Right atrium auricular region (tissue), 2 donors: ENCODE measurements around the gene FGFR1OP2. TPM values are rescaled to one million over a fixed set of nuclear protein-coding genes. Genes with fewer than 3 reads are reported as not detected.

Source experiments
- DNase-seq: peaks from one replicate; pipeline ENCODE4 v3.0.0-alpha.2; 2019; ENCODE audit warnings: low spot score
- H3K27ac ChIP-seq, 2 donors: fragments of 200-600 bp; sonication (generic); 1 replicate in 1 of 2; 2 replicates in 1 of 2; pipeline ENCODE4 v1.5.1; 2016 to 2019
- H3K27me3 ChIP-seq, 2 donors: fragments of 200-600 bp; sonication (generic); one replicate each; pipeline versions ENCODE4 v1.5.1 to v1.6.0; 2017 to 2019
- H3K36me3 ChIP-seq: fragments of 200-600 bp; sonication (generic); one replicate; pipeline ENCODE4 v1.5.1; 2016
- H3K4me1 ChIP-seq, 2 donors: fragments of 200-600 bp; sonication (generic); one replicate each; pipeline versions ENCODE4 v1.5.1 to v1.6.0; 2017 to 2019
- H3K4me3 ChIP-seq, 2 donors: fragments of 200-600 bp; sonication (generic); 1 replicate in 1 of 2; 2 replicates in 1 of 2; pipeline ENCODE4 v1.5.1; 2017 to 2019; ENCODE audit warnings: mild to moderate bottlenecking in 1 of 2, moderate library complexity in 1 of 2
- H3K9me3 ChIP-seq, 2 donors: fragments of 200-600 bp; sonication (generic); one replicate each; pipeline ENCODE4 v1.5.1; 2019
- CTCF ChIP-seq, 2 donors: fragments of 200-600 bp; sonication (generic); IDR thresholded peaks; one replicate each; pipeline ENCODE4 v1.5.1; 2019; ENCODE audit warnings: antibody characterized with exemption in 2 of 2
- total RNA-seq, 2 donors: library from RNA; depleted of rRNA; stranded (reverse); fragments of >200 nt; gene quantifications; one replicate each; pipeline ENCODE4 v1.1.0, GENCODE V29; 2016

FGFR1OP2 gene
- total RNA-seq, 2 donors from 2014 or later, result 52.0 to 60.2 TPM

- Histone ChIP-seq H3K27me3 (no peaks in the 10 kb centered on the region), H3K4me3 (peak overlapping the region; percentile 85 to 97), H3K27ac (peak overlapping the region; percentile 92 to 97), H3K9me3 (no peaks in the 10 kb centered on the region), H3K4me1 (peaks cover 0 to 55% of the 10 kb centered on the region in 2 donors), H3K36me3 (no peaks in the 10 kb centered on the region)
- no peak for TF ChIP-seq CTCF (IDR thresholded peaks at IDR 0.05)
- no peak for DNase-seq
These were observed 412 bp downstream of the FGFR1OP2 start for GRCh38 chr12:26938701-26939062.

DNA sequence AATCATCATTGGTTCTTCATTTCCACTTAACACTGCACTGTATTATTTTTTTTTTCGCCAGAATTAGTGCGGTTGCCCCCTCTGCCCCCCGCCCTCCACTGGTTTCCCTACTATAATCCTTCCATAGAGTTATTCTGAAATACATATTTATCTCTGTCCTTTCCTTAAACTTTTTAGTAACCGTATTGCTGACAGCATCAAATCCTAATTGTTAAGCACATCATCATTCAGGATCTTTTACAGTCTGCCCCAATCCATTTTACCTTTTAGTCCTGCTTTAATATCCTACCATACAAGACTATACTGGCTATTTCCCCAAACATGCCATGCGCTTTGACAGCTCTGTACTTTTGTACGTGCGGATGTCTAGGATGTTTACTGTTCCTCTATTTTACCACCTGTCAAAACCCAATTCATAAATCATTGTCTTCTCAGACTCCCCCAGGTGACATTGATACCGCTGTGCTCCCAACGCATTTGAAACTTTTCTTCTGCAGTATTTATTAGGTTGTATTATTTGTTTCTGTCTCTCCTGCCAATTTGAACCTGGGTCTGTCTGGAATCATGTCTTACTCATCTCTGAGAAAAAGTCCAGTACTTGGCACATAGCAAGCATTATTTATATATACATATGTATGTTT is 1.0 kb downstream of the FGFR1OP2 start:
- H3K9me3 ChIP-seq, result peaks cover 0 to 2% of the 10 kb centered on the region in 2 donors
- TF ChIP-seq CTCF (IDR thresholded peaks at IDR 0.05), result no peak
- peaks cover 0 to 55% of the 10 kb centered on the region in 2 donors for H3K4me1 ChIP-seq
- H3K27ac ChIP-seq, result peak overlapping the region; percentile 92 to 97
- no peaks in the 10 kb centered on the region for H3K27me3 ChIP-seq
- H3K36me3 ChIP-seq, result no peaks in the 10 kb centered on the region
- peak overlapping the region; percentile 85 to 97 for H3K4me3 ChIP-seq
- no peak for DNase-seq

GRCh38 chr12:26939953-26940352 is 1.7 kb downstream of the FGFR1OP2 start:
- peak overlapping the region; percentile 85 to 97 for H3K4me3 ChIP-seq
- H3K9me3 ChIP-seq, result peaks cover 0 to 8% of the 10 kb centered on the region in 2 donors
- no peaks in the 10 kb centered on the region for H3K27me3 ChIP-seq
- H3K36me3 ChIP-seq, result no peaks in the 10 kb centered on the region
- TF ChIP-seq CTCF (IDR thresholded peaks at IDR 0.05), result no peak
- peaks cover 0 to 55% of the 10 kb centered on the region in 2 donors for H3K4me1 ChIP-seq
- DNase-seq, result no peak
- no peak overlapping the region for H3K27ac ChIP-seq

GRCh38 chr12:26940516-26941214 is 2.4 kb downstream of the FGFR1OP2 start:
- H3K4me1 ChIP-seq, result peaks cover 0 to 54% of the 10 kb centered on the region in 2 donors
- no peak overlapping the region for H3K27ac ChIP-seq
- H3K36me3 ChIP-seq, result no peaks in the 10 kb centered on the region
- H3K9me3 ChIP-seq, result peaks cover 0 to 11% of the 10 kb centered on the region in 2 donors
- DNase-seq, result no peak
- H3K4me3 ChIP-seq, result no peak overlapping the region
- no peak for TF ChIP-seq CTCF (IDR thresholded peaks at IDR 0.05)
- H3K27me3 ChIP-seq, result no peaks in the 10 kb centered on the region

DNA sequence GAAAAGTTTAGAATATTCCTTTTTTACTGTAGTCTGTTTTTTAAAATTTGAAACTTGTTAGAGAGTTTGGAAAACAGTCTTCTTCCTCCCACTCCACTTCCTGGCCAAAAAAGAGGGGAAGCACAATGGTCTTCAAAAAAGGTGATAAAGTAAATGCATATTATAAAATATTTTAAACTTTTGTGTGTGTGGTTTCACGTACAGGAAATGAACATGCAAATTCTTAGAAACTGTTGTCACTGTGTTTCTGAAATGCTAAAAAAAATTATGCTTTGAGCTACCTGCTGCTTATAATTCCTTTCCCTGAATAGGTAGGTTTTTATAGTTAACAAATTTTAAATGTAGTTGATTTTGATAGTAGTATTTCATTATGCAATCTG is 2.9 kb downstream of the FGFR1OP2 start:
- Histone ChIP-seq H3K9me3 (peaks cover 0 to 11% of the 10 kb centered on the region in 2 donors), H3K27ac (no peak overlapping the region), H3K36me3 (no peaks in the 10 kb centered on the region), H3K27me3 (no peaks in the 10 kb centered on the region), H3K4me1 (peaks cover 0 to 48% of the 10 kb centered on the region in 2 donors), H3K4me3 (no peak overlapping the region)
- DNase-seq, result no peak
- TF ChIP-seq CTCF (IDR thresholded peaks at IDR 0.05), result no peak
